A204.1 (cell line): ENCODE measurements around the gene IL4I1.

Source experiments
- FAIRE-seq: peaks from 2 replicates; lab custom pipeline; 2012; peaks lifted over from hg19 to GRCh38; lab: Jason Lieb, UNC

Gene IL4I1

DNA sequence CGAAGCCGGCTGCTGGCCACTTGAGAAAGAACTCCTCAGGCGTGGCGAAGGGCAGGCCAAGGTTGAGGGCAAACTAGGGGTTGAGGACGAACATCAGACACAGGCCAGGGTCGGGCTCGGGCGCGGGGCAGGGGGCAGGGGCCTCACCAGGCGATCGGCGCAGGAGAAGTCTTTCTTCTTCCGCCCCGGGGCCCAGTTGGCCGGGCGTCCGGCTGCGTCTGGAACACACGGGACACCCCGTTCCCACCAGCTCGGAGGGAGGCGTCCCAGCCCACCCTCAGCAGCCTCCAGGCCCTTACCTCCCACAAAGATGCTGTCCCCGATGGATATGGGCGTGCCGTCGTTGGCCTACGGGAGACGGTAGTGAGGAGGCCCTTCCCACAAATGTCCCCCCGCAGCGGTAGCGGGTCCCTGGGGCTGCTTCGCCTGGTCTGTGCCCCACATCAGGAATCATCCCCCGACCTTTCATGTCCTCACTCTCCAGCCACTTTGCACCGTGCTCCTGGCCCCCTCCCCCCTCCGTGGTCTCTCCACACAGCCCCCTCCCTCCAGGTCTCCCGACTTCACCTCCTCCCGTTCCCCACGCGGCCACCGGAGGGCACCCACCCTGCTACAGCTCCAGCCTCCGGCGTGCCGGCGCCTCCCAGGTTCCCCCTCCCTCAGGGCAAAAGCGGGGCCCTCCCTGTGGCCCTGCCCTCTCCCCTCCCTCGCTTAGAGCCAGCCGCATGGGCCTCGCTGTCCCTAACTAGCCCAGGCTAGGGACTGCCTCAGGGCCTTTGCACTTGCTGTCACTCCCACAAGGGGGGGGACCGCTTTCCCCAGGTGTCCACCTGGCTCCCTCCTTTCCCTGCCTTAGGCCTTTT lies 34.1 kb downstream of the IL4I1 start:
- no peak for FAIRE-seq

DNA sequence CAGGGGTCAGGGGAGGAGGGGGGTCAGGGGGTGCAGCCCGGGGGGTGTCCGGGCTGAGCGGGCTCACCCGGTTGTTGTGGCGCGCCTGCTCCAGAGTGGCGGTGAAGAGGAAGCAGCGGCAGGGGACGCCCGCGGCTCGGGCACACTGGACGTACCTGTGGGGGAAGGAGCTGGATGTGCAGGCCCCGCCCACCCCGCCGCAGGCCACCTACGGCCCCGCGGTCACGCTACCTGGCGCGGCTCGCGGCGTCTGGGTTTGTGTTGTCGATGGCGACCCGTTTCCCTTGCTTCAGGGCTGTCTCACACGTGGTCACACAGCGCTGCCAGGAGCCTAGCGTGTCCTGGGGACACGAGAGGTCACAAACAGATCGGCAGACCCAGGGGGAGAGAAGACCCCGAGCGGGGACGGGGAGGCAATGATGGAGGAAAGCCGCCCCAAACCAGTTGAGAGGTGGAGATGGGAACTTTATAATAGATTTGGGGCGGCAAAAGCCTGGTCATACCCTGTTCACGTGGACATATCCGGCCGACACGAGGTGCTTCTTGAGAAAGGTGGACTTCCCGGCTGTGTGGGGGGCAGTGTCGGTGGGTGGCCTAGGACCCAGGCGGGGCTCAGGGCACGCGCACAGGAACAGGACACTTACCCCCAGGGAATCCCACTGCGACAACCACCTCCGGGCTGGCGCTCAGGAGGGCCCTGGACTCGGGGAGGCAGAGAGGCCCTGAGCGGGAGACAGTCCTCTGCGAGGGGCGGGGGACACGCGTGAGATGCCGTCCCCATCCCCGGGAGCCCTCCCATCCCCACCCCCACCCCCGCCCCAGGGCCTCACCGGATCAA lies 34.9 kb downstream of the IL4I1 start:
- FAIRE-seq: no peak

- FAIRE-seq: no peak
Observed at GRCh38 chr19:49861107-49861506, 35.6 kb downstream of the IL4I1 start.

DNA sequence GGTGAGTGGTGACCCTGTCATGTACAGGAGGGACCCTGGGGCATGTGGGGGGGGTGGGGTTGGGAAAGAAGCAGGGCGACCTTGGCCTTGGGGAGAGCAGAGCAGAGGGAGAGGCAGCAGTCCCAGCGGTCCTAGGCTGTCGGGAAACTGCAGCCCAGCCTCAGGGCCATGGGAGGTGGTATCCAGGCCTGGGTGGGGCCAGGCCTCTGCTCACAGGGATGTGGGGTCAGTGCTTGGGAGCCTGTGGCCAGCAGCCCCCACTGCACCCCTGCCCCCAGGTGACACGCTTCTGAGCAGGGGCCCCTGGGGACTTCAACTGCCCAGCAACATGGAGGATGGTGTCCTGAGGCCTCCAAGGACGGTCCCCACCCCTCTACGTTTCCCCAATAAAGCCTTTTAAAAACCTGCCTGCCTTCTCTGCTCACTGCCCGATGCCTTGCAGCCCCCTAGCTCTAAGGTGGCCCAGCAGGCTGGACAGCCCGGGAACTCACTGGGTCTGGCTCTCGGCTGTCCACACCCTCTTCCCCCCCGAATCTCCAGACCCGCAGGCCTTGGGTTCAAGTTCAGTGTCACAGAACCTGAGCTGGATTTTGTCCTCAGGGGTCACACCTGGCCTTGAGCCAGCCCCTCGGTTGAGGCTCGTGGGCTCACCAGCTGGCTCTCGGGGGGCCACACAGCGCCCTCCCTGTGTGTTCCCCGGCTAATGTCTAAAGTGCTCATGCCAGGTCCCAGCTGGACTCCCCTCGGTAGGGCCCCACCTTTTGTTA lies 36.2 kb downstream of the IL4I1 start:
- FAIRE-seq: no peak

DNA sequence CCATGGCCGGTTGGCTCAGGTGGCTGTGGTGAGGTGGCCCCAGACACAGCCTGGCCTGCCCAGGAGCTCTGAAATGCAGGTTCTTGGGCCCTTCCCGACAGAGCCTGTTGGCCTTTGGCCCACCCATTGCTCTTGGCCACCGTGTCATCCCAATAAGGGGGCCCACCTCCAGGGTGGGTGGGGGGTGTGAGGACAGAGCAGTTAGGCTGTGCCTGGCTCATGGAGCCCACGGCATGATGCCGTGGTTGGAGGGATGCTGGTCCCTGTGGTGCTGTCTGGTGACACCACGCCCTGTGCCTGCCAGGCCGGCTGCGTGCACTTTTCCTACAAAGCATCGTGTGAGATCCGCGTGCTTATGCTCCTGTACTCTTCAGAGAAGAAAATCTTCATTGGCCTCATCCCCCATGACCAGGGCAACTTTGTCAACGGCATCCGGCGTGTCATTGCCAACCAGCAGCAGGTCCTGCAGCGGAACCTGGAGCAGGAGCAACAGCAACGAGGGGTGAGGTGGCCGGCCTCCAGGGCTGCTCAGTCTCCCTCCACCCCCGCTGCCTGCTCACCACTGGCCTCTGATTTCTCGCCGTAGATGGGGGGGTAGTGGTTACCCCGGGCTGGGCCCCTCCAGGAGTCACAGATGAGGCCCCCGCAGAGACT lies 36.9 kb downstream of the IL4I1 start:
- no peak for FAIRE-seq

GRCh38 chr19:49858088-49858985 lies 38.4 kb downstream of the IL4I1 start:
- no peak for FAIRE-seq

DNA sequence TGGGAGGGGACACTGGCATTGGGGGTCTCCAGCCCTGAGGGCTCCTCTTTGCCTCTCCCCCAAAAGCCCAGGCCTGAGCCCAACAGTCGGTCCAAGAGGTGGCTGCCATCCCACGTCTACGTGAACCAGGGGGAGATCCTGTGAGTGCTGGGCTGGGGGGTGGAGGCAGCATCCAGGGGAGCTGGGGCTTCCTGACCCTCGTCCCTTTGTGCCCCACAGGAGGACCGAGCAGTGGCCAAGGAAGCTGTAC lies 38.9 kb downstream of the IL4I1 start:
- no peak for FAIRE-seq

- no peak for FAIRE-seq
Observed at GRCh38 chr19:49857061-49857837, 39.4 kb downstream of the IL4I1 start.

DNA sequence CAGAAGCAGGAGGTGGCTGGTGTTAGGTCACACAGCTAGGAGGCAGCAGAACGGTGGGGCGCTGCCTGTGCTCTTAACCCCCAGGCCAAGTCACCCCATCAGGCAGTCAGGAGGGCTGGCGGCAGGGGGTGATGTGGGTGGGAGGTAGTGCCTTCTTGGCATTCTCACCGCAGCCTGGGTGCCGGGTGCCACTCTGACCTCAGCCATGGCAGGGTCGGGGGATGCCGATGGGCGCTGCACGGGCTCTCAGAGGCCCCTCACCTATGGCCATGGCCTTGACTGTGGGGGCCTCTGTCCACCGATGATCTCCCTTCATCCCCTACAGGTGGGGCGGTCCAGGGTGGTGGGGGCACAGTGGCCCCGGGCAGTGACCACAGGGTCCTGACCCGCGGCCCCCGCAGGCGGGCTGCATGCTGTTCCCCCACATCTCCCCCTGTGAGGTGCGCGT lies 40.1 kb downstream of the IL4I1 start:
- FAIRE-seq: no peak

DNA sequence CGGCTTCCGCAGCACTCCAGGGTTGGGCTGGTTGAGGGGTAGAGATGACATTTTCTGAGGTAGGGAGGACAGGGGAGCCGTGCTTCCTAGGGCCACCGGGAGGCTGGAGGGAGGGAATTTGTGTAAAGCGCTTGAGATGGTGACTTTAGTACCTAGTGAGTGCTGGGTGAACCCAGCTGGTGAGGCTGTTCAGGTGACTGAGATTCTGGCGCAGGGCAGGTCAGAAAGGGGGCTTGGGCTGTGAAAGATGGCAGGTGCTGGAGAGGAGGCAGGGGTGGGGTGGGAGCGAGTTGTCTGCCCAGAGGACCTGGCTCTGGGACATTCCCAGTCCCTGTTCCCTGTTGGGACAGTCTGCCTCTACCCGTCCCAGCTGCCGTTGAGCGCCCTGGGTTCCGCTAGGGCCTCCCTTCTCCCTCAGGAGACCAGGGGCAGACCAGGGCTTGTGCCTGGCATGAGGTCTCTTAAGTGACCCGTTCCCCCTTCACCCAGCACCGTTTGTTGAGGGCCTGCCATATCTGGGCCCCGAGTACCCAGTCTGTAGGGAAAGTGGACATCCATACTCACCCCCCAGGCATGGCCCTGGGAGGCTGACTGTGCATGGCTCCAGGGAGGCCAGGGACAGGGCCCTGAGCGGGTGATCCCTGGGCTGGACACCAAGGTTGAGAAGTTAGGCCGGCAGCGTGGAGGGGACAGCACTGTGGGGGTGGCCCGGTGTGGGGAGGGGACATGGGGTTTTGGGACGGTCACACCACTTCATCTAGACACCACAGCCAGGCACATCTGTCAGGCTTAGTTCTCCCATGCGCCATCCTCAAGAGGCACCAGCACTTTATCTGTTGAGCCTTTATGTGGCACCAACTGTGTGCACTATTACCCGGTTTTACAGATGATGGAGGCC lies 40.8 kb downstream of the IL4I1 start:
- no peak for FAIRE-seq

DNA sequence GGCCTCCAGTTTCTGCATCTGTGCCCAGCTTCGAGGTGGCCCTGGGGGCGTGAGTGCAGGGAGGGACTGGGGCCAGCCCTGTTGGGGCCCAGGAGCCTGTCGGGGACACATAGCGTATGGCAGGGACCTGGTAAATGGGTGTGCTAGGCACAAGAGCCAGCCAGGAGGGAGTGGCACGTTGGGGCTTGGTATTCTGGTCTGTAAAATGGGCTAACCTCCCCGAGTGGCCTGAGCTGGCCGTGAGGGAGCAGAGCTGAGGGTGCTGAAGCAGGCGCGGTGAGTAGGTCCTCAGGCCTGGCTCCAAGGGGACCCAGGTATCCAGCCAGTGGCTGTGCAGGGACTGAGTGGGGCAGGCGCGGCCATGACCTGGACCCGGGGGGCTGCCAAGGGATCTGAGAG lies 41.4 kb downstream of the IL4I1 start:
- FAIRE-seq: no peak

DNA sequence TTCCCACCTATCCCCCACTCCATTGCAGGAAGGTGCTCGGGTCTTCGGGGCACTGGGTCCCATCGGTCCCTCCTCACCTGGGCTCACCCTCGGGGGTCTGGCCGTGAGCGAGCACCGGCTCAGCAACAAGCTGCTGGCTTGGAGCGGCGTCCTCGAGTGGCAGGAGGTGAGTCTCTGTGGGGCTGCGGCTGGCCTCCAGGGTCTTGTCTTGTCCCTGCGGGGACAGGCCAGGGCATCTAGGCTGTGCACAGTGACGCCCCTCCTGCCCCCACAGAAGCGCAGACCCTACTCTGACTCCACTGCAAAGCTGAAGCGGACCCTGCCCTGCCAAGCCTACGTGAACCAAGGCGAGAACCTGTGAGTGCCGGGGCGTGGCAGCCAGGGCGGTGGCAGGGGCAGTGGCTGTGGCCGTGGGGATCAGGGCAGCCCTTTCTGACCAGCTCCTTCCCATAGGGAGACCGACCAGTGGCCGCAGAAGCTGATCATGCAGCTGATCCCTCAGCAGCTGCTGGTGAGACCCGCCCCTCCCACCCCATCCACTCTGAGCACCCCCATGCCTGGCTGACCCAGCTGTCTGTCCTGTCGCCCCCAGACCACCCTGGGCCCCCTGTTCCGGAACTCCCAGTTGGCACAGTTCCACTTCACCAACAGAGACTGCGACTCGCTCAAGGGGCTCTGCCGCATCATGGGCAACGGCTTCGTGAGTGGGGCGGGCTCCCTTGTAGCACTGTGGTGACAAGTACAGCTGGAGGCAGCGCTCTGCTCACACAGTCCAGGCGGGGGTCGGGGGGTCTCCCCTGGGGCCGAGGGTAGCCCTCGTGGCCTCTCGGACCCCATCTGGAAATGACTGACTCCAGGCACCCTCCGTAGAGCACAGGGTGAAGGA lies 42.1 kb downstream of the IL4I1 start:
- no peak for FAIRE-seq

DNA sequence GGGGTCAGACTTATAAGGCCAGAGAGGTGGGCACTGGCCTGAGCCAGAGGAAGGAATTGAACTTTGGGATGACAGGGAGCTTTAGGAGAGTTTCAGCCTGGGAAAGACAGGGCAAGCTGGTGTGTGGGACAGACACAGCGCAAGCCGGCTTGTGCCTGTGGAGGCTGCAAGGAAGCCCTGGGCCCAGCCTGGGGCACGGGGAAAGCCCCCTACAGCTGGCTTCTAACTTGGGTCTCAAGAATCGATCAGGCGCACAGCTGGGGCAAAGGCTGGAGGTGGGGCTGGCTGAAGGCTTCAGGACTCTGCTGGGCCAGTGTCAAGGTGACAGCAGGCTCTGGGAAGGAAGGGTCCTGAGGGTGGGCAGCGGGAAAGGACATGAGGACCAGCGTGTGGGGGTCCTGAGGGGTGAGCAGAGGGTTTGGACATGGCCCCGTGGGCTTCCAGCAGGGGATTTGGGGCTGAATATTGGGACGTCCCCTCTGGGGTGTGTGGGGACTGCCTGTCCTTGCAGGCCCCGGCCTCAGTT lies 42.8 kb downstream of the IL4I1 start:
- FAIRE-seq: no peak

DNA sequence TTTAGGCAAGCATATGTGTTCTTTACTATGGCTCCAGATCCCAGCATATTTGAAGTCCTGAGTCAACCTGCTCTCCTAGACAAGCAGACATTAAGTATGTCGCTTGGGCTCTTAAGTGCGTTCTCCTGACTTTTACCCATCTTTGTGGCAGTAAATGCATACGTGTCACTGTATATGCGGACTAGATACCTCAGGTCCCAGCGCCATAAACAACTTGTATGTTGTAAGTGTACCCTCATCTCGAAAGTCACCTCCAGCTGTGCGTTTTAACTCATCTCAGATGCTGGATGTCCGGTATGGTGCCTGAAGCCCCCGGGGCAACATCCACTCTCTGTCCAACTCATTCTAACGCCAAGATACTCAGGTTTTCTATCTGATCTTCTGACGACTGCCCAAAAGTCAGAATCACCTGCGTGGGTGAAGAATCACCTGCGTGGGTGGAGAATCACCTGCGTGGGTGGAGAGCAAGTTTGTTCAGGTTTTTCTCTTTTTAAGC lies 44.0 kb downstream of the IL4I1 start:
- FAIRE-seq: no peak

DNA sequence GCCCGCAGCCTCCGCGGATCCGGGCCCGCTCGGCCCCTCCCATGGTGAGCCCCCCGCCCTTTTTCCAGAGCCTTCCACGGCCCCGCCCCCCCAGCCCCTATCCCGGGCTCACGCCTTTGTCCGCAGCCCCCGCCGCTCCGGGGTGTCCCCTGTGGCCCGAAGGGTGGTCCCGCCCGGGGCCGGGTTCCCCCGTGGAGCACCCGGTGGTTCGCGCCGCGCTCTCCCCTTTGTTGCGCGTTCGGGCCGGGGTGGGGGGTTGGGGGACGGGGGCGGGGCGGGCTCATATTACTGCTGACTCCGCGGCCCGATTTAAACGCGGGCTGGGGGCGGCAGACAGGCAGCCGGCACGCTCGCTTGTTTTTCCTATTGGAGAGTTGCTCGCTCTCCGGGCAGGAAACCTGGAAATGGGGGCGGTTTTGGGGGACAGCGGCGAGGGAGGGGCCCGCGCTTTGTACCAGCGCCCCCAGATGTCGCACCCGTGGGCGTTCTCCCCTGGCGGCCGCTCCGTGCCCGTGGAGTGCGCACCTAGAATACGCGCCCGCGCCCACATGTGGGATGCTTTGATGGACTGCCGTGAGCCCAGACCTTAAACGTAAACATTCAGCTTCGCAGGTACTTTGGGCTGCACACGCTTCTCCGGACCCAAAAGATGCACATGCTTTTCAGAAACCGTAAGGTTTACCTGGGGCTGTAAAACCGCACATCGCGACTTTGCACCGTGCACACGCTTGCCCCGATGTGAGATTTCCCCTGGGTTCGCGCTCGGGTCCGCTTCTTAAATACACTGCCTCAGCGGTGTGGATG lies 45.0 kb downstream of the IL4I1 start:
- FAIRE-seq: no peak

DNA sequence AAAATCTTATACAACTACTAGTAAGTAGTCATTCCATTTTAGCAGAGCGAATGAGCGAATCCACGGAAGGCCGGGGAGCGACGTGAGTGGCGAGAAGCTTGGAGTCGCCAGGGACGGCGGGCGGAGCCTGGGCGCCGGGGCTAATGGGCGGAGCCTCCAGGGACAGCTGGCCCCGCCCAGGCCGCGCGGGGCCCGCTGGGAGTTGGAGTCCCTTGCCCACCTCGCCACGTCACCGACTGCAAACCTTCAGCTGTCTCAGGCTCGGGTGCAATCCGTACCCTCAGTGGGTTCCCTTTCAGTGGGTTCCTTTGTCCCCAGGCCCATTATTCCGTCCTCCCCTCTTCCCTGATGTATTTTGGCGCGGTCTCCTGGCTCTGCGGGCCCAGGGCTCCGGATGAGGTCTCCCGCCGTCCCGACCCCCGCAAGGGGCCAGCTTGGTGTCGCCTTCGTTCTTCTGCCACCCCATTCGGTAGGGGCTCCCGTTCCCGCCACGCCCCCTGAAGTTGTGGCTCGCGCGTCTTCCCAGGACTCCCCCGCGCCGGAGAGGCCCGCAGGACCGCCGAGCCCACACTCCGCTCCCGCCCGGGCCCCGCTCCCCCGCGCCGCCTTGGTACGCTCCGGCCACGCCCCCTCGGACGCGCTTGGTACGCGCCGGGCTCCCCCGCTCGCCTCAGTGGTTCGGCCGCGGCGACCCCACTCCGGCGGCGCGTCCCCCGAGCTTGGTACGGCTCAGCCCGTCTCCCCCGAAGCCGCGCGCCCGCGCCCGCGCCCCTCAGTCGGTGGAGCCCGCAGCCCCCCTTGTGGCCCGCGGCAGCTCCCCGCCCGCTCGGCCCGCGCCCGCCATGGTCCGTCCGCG lies 46.0 kb downstream of the IL4I1 start, which contains the start of gene PTOV1:
PTOV1 (plus strand) TSS at position 673 of the 856 bp plus-strand sequence.
- no peak for FAIRE-seq
